NT2/D1 (cell line): ENCODE data around the gene FBLN2.

Source experiments
- SUZ12 ChIP-seq: IDR thresholded peaks from 2 replicates; pipeline ENCODE4 v1.6.1; 2011; ENCODE audit not compliant: insufficient read length, insufficient read depth; ENCODE audit errors: extremely low read depth
- YY1 ChIP-seq: IDR thresholded peaks from 2 replicates; pipeline ENCODE4 v1.6.1; 2011; ENCODE audit not compliant: insufficient read length, insufficient read depth
- ZNF274 ChIP-seq: IDR thresholded peaks from 2 replicates; pipeline ENCODE4 v1.6.1; 2011; ENCODE audit warnings: mild to moderate bottlenecking, low read depth, low read length

GRCh38 chr3:13519006-13519791, 29.7 kb upstream of the FBLN2 start:
- TF ChIP-seq YY1 (no peak), ZNF274 (no peak), SUZ12 (no peak)
